ENCODE data around the gene PNMT. TPM values are rescaled to one million over a fixed set of nuclear protein-coding genes. Genes with fewer than 3 reads are reported as not detected.
A peak's percentile ranks its signal among the peaks of the same experiment; 100 is the strongest.

PNMT gene
- total and polyA plus RNA-seq, 2 of the 13 experiments (the other 11 are each of a cell fraction or from before 2014, with no cell fraction given), result 0.25 TPM; not detected in 1

DNA sequence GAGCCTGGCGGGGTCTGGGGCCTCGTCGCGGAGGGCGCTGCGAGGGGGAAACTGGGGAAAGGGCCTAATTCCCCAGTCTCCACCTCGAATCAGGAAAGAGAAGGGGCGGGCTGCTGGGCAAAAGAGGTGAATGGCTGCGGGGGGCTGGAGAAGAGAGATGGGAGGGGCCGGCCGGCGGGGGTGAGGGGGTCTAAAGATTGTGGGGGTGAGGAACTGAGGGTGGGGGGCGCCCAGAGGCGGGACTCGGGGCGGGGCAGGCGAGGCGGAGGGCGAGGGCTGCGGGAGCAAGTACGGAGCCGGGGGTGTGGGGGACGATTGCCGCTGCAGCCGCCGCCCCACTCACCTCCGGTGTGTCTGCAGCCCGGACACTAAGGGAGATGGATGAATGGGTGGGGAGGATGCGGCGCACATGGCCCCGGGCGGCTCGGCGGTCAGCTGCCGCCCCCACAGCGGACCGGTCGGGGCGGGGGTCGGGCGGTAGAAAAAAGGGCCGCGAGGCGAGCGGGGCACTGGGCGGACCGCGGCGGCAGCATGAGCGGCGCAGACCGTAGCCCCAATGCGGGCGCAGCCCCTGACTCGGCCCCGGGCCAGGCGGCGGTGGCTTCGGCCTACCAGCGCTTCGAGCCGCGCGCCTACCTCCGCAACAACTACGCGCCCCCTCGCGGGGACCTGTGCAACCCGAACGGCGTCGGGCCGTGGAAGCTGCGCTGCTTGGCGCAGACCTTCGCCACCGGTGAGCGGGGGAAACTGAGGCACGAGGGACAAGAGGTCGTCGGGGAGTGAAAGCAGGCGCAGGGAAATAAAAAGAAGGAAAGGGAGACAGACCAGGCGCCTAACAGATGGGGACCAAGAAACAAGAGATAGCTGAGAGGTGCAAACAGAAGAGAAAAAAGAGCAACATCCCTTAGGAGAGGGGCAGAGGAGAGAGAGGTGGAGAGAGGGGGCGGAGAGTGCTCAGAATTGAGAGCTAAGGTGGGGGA is at the start of gene PNMT (continued):
- TF ChIP-seq, protein P1, sequence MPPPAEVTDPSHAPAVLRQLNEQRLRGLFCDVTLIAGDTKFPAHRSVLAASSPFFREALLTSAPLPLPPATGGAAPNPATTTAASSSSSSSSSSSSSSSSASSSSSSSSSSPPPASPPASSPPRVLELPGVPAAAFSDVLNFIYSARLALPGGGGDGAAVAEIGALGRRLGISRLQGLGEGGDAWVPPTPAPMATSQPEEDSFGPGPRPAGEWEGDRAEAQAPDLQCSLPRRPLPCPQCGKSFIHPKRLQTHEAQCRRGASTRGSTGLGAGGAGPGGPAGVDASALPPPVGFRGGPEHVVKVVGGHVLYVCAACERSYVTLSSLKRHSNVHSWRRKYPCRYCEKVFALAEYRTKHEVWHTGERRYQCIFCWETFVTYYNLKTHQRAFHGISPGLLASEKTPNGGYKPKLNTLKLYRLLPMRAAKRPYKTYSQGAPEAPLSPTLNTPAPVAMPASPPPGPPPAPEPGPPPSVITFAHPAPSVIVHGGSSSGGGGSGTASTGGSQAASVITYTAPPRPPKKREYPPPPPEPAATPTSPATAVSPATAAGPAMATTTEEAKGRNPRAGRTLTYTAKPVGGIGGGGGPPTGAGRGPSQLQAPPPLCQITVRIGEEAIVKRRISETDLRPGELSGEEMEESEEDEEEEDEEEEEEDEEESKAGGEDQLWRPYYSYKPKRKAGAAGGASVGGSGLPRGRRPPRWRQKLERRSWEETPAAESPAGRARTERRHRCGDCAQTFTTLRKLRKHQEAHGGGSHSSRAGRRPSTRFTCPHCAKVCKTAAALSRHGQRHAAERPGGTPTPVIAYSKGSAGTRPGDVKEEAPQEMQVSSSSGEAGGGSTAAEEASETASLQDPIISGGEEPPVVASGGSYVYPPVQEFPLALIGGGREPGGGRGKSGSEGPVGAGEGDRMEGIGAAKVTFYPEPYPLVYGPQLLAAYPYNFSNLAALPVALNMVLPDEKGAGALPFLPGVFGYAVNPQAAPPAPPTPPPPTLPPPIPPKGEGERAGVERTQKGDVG (CRISPR knock-in tag; IDR thresholded peaks at IDR 0.05; ENCODE audit: borderline replicate concordance), result peak; percentile 62; the same call in 1 of the 2 replicates
- TF ChIP-seq ZNF225 (CRISPR knock-in tag; IDR thresholded peaks at IDR 0.05) (peak; percentile 94), MYC (CRISPR knock-in tag; IDR thresholded peaks at IDR 0.05; ENCODE audit: borderline replicate concordance) (peak; percentile 88), ZNF512B (CRISPR knock-in tag; IDR thresholded peaks at IDR 0.05; ENCODE audit: borderline replicate concordance) (peak; percentile 99), KDM1A (CRISPR knock-in tag; IDR thresholded peaks at IDR 0.05) (no peak; the same call in 1 of the 2 replicates), ZFP91 (CRISPR knock-in tag; IDR thresholded peaks at IDR 0.05; ENCODE audit: borderline replicate concordance) (peak; percentile 89), HOXD1 (CRISPR knock-in tag; IDR thresholded peaks at IDR 0.05) (no peak), KMT2A (CRISPR knock-in tag; IDR thresholded peaks at IDR 0.05) (no peak; the same call in 1 of the 2 replicates), ZKSCAN1 (IDR thresholded peaks at IDR 0.05; ENCODE audit: low read length) (no peak), ATF7 (IDR thresholded peaks at IDR 0.05) (no peak), ATF7 (CRISPR knock-in tag; IDR thresholded peaks at IDR 0.05) (no peak), SAP130 (CRISPR knock-in tag; IDR thresholded peaks at IDR 0.05; ENCODE audit: low read depth) (peak; percentile 76), ZNF749 (CRISPR knock-in tag; IDR thresholded peaks at IDR 0.05; ENCODE audit: borderline replicate concordance) (peak; percentile 82; the same call in 1 of the 2 replicates), CBX2 (IDR thresholded peaks at IDR 0.05; ENCODE audit: low read depth, low read length) (no peak), CBX2 (CRISPR knock-in tag; IDR thresholded peaks at IDR 0.05; ENCODE audit: low read depth) (peak; percentile 92; the same call in 1 of the 2 replicates)
- TF ChIP-seq, protein P2, sequence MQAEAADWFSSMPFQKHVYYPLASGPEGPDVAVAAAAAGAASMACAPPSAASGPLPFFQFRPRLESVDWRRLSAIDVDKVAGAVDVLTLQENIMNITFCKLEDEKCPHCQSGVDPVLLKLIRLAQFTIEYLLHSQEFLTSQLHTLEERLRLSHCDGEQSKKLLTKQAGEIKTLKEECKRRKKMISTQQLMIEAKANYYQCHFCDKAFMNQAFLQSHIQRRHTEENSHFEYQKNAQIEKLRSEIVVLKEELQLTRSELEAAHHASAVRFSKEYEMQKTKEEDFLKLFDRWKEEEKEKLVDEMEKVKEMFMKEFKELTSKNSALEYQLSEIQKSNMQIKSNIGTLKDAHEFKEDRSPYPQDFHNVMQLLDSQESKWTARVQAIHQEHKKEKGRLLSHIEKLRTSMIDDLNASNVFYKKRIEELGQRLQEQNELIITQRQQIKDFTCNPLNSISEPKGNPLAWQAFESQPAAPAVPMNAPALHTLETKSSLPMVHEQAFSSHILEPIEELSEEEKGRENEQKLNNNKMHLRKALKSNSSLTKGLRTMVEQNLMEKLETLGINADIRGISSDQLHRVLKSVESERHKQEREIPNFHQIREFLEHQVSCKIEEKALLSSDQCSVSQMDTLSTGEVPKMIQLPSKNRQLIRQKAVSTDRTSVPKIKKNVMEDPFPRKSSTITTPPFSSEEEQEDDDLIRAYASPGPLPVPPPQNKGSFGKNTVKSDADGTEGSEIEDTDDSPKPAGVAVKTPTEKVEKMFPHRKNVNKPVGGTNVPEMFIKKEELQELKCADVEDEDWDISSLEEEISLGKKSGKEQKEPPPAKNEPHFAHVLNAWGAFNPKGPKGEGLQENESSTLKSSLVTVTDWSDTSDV (CRISPR knock-in tag; IDR thresholded peaks at IDR 0.05), result peak; percentile 92; the same call in 1 of the 2 replicates
